Left ventricle myocardium superior (tissue), 1 donor: ENCODE measurements around the gene NT5DC4. TPM values are rescaled to one million over a fixed set of nuclear protein-coding genes. Genes with fewer than 3 reads are reported as not detected.

Experiments used
- ATAC-seq: fragments of 200-7000 bp; cut with Tn5 transposase; one replicate; pipeline ENCODE4 v1.9.1; 2020; ENCODE audit warnings: mild to moderate bottlenecking, moderate library complexity
- DNase-seq: peaks from one replicate; pipeline ENCODE4 v3.0.0-alpha.2; 2020
- intact Hi-C: fragments of 100-400 bp; cut with micrococcal nuclease; formaldehyde crosslinking; loops from one replicate; pipeline ENCODE4 v1.11.0; 2022
- total RNA-seq: library from RNA; stranded (reverse); fragmentation: NEBNext Ultra II Directional; extraction: Animal tissue kit (Norgen Biotek cat#: 25700); gene quantifications from one replicate; pipeline ENCODE4 v1.2.1, GENCODE V29; 2021
- donor health status: DM: no; HTN: yes; CAD: no; lungs with severe emphysema.

Gene NT5DC4
- total RNA-seq, 1 donor from 2014 or later = not detected

DNA sequence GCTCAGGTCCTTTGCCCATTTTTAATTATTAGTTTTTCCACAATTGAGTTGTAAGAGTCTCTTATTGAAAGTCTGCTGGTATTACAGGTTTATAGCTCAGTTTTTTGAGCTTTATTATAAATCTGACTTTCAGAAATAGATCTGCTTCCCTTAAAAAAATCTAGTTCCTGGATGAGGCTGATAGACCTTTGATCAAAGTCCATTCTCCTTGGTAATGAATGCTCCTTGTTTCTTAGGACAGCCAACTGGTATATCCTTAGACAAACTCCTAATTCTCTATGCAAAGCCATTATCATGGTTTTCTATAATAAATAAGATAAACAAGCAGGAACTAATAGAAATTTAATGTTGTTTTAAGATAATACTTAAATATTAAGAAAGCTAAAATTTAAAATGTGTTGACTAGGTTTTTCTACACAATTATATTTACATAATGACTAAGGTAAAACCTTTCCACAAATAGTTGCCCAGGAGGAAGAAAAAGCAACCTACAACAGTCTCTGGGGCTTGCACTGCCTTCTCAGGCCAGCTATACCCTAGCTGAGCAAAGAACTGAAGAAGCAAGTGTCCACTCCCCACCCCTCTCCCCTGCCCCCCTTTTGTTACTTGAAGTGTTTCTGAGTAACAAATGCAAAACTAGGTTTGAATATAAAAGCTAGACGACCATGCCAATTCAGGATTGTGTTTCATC lies 16.9 kb downstream of the NT5DC4 start:
- no peak for ATAC-seq
- intact Hi-C loops = no loop called here
- no peak for DNase-seq

DNA sequence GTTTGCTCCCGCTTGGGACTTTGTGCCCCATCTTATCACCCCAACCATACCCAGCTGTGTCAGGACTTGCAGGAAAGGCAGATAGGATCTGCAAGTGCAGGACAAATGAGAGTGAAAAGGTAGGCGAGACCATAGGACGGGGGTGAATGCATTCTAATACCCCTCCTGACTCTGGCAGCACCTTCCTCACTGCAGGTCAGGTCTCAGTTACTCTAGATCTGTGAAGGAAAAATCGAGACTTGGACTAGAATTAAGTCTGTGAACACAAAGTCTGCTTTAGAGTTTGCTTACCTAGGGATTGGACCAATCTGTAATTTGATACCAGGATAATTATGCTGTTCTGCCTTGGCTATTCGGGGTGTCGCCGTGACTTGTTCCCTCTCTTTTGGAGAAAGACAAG lies 19.7 kb downstream of the NT5DC4 start:
- intact Hi-C loops = no loop called here
- DNase-seq (no peak), ATAC-seq (no peak)

DNA sequence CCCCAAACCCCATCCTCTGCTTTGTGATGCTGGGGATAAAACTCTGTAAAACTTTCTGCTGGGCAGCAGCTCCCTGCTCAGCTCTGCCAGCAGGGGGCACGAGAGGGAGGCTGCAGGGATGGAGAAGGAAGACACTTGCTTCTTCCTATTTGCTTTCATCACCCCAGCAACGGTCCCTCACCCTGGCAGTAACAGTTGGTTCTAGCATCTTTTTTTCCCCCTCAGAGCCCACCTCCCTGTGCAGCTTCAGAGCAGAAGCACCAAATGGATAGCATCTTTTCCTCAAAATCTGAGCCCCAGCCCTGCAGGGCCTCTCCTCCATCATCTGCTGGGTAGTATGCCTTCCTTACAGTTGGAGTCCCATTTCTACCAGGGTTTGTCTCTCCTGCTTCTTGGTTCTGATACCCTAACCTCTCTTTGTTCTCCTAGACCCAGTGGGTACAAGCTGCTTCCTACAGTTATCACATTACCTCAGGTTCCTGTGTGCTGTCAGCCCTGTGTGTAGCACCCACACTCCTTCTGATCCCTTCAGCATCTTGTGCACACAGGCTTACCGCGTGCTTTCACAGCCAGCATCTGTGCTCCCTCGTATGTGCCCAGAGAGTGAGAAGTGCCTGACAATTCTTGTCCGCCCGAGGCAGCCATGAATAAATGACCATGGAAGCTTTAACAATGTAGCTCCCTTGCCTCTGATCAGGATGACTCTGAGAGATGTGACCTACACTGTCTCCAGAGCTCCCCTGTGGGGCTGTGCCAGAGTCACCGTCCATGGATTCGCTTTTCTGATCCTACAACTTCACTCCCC lies 29.1 kb downstream of the NT5DC4 start:
- DNase-seq = peak; percentile 72
- peak; percentile 55 for ATAC-seq
- intact Hi-C loops = loop anchor here (10.0 kb wide), 1 partner anchor 135 kb away; no protein-coding TSS in a partner anchor

DNA sequence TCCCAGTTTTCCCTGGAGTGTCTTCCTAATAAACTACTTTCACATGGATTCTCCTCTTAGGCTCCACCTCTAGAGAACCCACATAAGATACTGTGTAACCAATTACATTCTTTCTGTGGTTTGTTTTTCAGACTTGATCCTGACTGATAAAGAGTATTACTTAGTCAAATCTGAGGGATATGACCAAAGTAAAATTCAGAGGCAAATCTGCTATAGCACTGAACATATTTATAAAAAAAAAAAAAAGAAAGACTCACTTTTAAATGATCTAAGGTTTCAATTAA lies 29.7 kb downstream of the NT5DC4 start:
- intact Hi-C loops = loop anchor here (10.0 kb wide), 1 partner anchor 134 kb away; no protein-coding TSS in a partner anchor
- ATAC-seq (no peak), DNase-seq (no peak)

DNA sequence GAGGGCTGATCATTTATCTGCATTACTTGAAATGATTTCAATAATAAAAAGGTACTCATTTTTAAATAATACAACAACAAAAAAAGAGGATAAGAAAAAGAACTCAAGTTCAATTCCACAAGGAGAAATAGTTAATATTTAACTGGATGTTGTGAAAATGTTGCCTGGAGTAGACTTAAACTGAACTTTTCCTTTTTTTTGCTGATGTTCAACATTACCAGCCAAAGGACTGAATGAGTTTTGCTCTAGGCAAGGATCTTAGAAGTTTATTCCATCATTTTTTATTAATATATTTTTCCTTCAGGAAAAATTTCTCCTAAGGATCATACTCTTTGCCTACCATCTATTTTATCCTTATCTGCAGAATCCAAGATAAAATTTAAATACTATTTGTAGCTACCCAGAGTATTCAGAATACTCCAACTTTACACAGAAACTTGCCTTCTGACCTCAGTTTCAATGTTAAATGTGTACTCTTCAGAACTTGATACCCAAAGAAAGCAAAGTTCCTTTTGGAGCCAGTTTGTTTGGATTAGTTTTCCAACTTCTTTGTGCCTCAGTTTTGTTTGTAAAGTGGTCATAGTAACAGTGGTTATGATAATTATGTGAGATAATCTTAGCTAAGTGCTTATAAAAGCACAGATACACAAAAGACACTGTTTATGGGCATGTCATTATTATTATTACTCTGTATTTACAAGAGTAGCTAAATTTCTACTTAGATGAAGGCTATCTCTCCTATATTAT lies 30.8 kb downstream of the NT5DC4 start:
- intact Hi-C loops = loop anchor here (10.0 kb wide), 1 partner anchor 133 kb away; no protein-coding TSS in a partner anchor
- DNase-seq (no peak), ATAC-seq (no peak)

DNA sequence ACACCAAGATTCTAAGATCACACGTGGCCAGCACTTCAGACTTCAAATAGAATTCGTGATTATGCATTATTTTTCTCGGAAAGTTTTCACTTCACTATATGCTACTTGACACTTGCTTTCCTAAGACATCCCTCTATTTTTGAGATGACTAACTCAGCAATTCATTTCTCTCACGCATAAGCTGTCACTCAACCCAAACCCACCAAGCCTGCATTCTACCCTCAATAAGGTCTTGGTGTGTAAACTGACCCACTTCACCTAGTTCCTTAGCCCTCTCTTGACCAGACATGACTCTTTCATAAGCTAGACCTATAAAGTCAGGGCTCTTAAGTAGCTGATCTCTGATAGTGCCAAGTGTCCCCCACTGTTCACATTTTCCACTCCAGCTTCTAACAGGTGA lies 31.8 kb downstream of the NT5DC4 start:
- no peak for ATAC-seq
- intact Hi-C loops = loop anchor here (10.0 kb wide), 1 partner anchor 132 kb away; no protein-coding TSS in a partner anchor

DNA sequence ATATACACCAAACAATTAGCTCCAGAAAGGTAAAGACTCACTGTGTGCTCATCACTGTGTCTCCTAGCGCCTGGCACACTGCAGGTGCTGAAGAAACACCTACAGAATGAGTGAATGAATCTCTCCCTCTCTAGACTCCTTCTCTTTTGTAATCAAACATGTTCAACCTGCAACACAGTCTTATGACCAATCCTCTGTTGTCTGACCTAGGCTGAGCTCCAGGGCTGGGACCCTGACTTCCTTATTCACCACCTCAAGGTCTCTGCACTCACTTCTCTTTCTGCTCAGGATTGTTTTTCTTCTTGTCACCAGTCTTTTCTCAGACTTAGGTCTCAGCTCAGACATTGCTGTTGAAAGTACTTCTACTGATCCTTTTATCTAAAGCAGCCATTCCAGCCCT lies 33.7 kb downstream of the NT5DC4 start:
- DNase-seq = no peak
- intact Hi-C loops = loop anchor here (10.0 kb wide), 1 partner anchor 130 kb away; no protein-coding TSS in a partner anchor

More for the DNA sequence above, 31.8 kb downstream of the NT5DC4 start:
- no peak for DNase-seq

DNA sequence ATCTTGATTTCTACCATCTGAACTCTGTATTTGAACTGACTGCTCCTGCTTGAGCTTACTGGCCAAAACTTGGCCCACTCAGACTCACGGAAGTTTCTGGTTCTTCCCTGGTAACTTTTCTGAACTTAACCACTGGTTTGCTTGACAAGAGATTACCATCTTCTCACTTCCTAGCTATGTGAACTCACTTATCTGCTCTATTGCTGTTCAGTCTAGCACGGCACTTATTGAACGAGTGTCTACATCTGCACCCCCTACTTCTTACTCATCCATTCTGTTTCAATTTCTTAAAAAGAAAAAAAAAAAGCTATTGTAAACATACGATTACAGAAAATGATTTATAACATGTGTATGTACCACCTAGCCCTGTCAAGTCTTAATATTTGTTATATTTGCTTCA lies 34.6 kb downstream of the NT5DC4 start:
- DNase-seq (no peak), ATAC-seq (no peak)
- intact Hi-C loops = loop anchor here (10.0 kb wide), 1 partner anchor 129 kb away; no protein-coding TSS in a partner anchor

More for the DNA sequence above, 33.7 kb downstream of the NT5DC4 start:
- ATAC-seq = no peak

DNA sequence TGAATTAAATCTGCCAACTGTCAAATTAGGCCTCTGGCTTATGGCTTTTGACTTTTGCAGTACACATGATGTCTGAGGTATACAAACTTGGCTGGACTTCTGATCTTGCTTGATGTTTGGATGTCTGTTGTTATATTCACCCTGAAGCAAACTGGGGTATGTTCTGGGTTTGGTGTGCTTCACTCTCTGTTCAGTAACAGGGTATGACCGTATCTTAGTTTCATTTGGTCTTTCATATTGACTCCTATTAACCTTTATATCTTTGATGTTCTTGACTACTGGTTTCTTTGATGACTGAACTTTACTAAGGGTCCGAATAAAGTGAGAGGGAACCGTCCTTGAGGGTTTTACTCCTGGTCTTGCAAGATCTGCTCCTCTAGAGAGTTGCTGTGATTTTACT lies 35.4 kb downstream of the NT5DC4 start:
- intact Hi-C loops = loop anchor here (10.0 kb wide), 1 partner anchor 129 kb away; no protein-coding TSS in a partner anchor
- ATAC-seq (no peak), DNase-seq (no peak)

DNA sequence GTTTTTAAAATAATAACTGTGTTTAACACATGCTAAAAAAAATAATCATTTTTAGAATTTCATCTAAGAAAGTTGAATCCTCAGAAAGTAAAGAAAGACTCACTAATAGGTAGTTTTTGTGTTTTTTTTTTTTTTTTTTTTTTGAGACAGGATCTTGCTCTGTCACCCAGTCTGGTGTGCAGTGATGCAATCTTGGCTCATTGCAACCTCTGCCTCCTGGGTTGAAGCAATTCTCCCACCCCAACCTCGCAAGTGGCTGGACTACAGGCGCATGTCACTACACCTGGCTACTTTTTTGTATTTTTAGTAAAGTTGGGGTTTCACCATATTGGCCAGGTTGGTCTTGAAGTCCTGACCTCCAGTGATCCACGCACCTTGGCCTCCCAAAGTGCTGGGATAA lies 36.4 kb downstream of the NT5DC4 start:
- DNase-seq (no peak), ATAC-seq (no peak)
- intact Hi-C loops = loop anchor here (10.0 kb wide), 1 partner anchor 128 kb away; no protein-coding TSS in a partner anchor

DNA sequence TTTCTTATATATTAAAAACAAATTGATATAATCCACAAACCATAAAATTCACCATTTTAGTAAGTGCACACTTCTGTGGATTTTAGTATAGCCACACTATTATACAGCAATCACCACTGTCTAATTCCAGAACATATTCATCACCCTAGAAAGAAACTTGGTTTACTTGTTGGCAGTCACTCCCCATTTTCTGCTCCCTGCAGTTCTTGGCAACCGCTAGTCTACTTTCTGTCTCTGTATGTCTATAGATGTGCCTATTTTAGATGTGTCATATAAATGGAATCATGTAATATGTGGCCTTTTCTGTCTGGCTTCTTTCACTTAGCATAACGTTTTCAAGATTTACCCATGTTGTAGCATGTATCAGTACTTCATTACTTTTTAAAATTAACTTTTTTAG lies 37.9 kb downstream of the NT5DC4 start:
- DNase-seq (no peak), ATAC-seq (no peak)
- intact Hi-C loops = loop anchor here (10.0 kb wide), 1 partner anchor 126 kb away; no protein-coding TSS in a partner anchor

DNA sequence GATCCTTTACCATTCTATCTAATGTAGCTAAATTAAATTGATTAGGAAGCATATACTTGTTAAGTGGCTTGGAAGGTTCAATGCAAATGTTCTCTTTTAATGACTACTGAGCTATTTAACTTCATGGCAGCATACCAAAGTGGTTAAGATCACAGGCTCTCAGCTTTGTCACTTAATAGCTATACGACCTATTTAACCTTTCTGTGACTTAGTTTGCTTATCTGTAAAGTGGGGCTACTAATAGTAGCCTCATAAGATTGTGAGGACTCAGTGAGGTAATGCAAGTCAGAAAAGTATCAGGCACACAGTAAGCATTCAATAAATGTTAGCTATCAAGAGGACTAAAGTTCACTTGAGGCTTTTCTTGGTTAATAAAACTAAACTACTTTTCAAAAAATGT lies 39.3 kb downstream of the NT5DC4 start:
- ATAC-seq = no peak
- no peak for DNase-seq
- intact Hi-C loops = loop anchor here (10.0 kb wide), 1 partner anchor 185 kb away; no protein-coding TSS in a partner anchor

DNA sequence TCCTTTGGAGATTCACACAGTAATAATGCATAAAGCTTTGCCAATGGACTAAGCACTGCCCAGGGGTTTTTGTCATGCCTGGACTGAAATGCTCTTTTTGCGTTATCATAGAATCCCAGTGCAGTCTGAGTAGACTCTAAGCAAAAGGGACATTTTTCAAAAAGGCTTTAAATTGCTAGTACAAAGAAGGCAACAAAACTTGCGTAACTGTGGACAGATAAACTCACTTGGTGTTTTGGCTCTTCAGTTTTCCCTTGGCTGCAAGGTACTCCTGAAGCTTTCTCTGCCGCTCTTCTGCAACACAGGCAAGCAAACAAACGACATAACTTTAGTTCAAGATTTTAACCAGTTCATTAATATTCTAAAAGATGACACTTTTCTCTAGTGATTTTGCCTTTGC lies 41.5 kb downstream of the NT5DC4 start:
- ATAC-seq (no peak), DNase-seq (no peak)
- intact Hi-C loops = loop anchor here (10.0 kb wide), 1 partner anchor 183 kb away; no protein-coding TSS in a partner anchor

DNA sequence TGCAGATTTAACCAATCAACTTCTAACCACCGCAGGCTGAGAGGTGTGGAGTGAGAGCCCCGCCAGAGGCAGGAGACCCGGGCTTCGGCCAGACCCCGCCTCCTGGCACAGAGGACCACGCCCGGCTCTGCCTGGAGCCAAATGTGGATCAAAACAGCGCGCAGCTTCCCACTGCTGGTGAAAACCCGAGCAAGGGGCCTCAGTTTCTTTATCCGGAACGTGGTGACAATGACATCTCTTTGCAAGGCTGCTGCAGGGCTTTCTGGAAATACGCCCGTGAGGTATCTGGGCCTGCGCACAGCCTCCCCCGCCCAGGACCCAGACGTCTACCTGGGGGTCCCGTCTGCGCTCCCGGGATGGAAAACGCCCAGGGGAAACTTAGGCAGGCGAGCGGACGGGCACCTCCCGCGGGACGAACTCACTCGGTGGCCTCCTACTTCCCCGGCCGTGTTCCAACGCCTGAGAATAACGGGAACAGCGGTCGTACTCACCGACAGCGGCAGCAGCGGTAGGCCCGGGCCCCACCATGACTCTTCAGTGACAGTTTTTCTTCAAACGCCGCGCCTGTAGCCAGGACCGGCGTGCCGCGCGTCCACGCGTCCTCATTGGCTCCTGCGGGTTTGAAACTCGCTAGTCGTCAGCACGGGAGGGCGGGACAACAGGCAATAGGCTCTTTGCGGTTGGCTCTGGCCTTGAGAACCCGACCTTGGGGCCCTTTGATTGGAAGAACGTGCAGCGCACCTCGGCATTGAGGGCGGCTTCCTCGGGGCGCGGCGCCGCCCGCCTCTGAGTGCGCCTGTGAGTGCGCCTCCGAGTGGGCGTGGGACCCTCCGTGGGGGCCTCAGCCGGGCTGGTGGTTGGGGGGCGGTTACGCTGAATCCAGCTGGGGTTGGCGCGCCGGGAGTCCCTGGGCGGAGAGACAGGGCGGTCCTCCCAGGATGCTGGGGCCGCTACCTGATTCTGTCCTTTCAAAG lies 43.5 kb downstream of the NT5DC4 start, which contains the start of gene CKAP2L:
TSS of gene CKAP2L (minus strand) at position 539 of the 974 bp plus-strand sequence. CDS start at position 528, 11 bp downstream.
- peak; percentile 100 for ATAC-seq
- intact Hi-C loops = loop anchor here (10.0 kb wide), 1 partner anchor 180 kb away; no protein-coding TSS in a partner anchor
- DNase-seq = peak; percentile 96

DNA sequence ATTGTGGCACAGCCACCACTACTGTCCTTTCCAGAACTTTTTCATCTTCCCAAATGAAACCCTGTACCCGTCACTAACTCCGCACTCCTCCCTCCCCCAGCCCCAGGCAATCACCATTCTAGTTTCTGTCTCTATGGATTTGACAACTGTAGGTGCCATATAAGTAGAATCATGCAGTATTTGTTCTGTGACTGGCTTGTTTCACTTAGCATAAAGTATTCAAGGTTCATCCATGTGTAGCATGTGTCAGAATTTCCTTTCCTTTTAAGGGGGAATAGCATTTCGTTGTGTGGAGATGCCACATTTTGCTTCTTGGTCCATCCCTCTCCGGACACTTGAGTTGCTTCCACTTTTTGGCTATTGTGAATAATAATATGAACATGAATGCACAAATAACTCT lies 44.4 kb downstream of the NT5DC4 start:
- no peak for DNase-seq
- intact Hi-C loops = loop anchor here (10.0 kb wide), 1 partner anchor 180 kb away; no protein-coding TSS in a partner anchor
- no peak for ATAC-seq

DNA sequence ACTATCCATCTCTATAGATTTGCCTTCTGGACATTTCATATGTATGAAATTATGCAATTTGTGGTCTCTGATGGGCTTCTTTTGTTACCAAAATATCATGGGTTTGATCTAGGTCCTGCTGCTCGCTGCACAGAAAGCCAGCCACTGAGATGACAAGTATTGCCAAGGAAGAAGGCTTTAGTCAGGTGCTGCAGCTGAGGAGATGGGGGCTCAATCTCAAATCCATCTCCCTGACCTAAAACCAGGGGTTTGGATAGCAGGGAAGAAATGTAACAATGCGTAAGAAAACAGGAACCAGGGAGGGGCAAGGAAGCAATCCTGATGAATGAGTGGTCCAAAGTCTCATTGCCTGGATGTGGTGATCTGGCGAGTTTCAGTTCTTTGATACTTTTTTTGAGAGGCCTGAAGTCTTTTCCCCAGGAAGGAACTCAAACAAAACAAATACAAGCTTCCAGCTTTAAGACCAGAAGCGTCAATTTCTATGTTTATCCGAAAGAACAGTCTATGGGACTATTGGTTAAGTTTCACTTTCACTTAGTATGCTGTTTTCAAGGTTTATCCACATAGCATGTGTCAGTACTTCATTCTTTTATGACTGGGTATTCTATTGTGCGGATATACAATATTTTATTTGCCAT lies 47.0 kb downstream of the NT5DC4 start:
- DNase-seq (no peak), ATAC-seq (no peak)
- intact Hi-C loops = loop anchor here (10.0 kb wide), 1 partner anchor 177 kb away; no protein-coding TSS in a partner anchor

DNA sequence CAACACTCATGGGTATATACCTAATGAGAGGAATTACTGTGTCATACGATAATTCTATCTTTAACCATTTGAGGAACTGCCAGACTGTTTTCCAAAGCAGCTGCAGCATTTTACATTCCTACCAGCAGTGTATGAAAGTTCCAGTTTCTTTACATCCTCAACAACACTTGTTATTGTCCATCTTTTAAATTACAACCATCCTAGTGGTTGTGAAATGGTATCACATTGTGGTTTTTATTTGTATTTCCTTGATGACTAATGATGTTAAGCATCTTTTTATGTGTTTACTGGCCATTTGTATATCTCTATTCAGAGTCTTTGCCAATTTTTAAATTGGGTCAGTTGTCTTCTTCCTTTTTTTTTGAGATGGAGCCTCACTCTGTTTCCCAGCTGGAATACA lies 47.6 kb downstream of the NT5DC4 start:
- intact Hi-C loops = loop anchor here (10.0 kb wide), 1 partner anchor 176 kb away; no protein-coding TSS in a partner anchor
- ATAC-seq = no peak
- DNase-seq = no peak
